Motor neuron (in vitro differentiated cells): ENCODE results near the gene DMPK. TPM values are rescaled to one million over a fixed set of nuclear protein-coding genes. Genes with fewer than 3 reads are reported as not detected.
A peak's percentile ranks its signal among the peaks of the same experiment; 100 is the strongest.
"Not testable (repeated sequence)": the region's sequence is repeated elsewhere in the genome, so short reads cannot be mapped to it uniquely, and the experiment has no call there.

Experiments
- ATAC-seq, 8 experiments: fragments of 200-7000 bp; cut with Tn5 transposase; replicated peaks in 6 of 8; 2 replicates each; pipeline ENCODE4 v1.8.0; 2021; ENCODE audit warnings: mild to moderate bottlenecking in 8 of 8, moderate library complexity in 8 of 8
- H3K27ac ChIP-seq, 2 donors: fragments of 250-450 bp; sonication (Bioruptor Pico); 2 replicates each; pipeline ENCODE4 v1.9.0; 2021; ENCODE audit warnings: antibody characterized with exemption in 2 of 2, mild to moderate bottlenecking in 2 of 2, moderate library complexity in 1 of 2
- H3K4me1 ChIP-seq, 2 donors: fragments of 250-450 bp; sonication (Bioruptor Pico); replicated peaks in 1 of 2; 2 replicates each; pipeline ENCODE4 v1.6.1; 2021; ENCODE audit warnings: antibody characterized with exemption in 2 of 2, mild to moderate bottlenecking in 2 of 2, moderate library complexity in 1 of 2
- H3K4me3 ChIP-seq, 5 donors: fragments of 250-450 bp; sonication (Bioruptor Pico); 2 replicates each; pipeline ENCODE4 v1.9.0; 2021; ENCODE audit warnings: antibody characterized with exemption in 5 of 5, mild to moderate bottlenecking in 5 of 5, moderate library complexity in 4 of 5
- WGBS, 10 experiments: fragments of 450-650 bp; shearing (Covaris generic); methylation state at CpG; one replicate each; pipeline ENCODE4 v1.0.0; 2022; 5-methylcytosine and 5-hydroxymethylcytosine counted together
- in situ Hi-C, 9 experiments: fragments of 400-800 bp; cut with MboI; loops; one replicate each; pipeline ENCODE4 v1.15.0; 2021; ENCODE audit warnings: low sequenced_read_pairs in 9 of 9, low pct_unique_long_range_greater_than_20kb in 2 of 9; ENCODE audit not compliant: unreplicated experiment in 9 of 9
- total RNA-seq, 8 experiments: library from RNA; unstranded; fragments of 300-600 nt; gene quantifications; 2 replicates each; pipeline versions ENCODE4 v1.2.3 to v1.2.4, GENCODE V29; 2022

Gene DMPK
- total RNA-seq, 8 experiments from 2014 or later, result 18.8 to 41.5 (median 26.9) TPM

- ATAC-seq, result no peak
- in situ Hi-C loops, result no loop called here
These were observed 23.4 kb upstream of the DMPK start for GRCh38 chr19:45805719-45806118.

DNA sequence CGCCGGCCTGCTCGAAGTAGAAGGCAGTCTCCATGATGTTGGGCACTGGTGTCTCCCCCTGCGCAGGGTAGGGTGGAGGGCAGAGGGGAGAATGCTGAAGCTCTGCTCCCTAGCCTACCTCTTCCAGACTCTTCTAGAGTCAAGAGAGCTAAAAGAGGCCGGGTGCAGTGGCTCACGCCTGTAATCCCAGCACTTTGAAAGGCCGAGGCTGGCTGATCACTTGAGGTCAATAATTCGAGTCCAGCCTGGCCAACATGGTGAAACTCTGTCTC is 22.6 kb upstream of the DMPK start:
- Histone ChIP-seq H3K27ac (no peak overlapping the region), H3K4me1 (no peaks in the 10 kb centered on the region), H3K4me3 (no peak overlapping the region)
- in situ Hi-C loops, result no loop called here
- ATAC-seq, result no peak
- 60 to 95% (median 89%) methylated on average over 1 to 6 of the region's 8 CpGs; no CpG with 5 or more reads in 2 of the 10 experiments for WGBS, 10 experiments

More at GRCh38 chr19:45805719-45806118, 23.4 kb upstream of the DMPK start:
- Histone ChIP-seq H3K4me1 (no peaks in the 10 kb centered on the region), H3K4me3 (no peak overlapping the region), H3K27ac (no peak overlapping the region)

DNA sequence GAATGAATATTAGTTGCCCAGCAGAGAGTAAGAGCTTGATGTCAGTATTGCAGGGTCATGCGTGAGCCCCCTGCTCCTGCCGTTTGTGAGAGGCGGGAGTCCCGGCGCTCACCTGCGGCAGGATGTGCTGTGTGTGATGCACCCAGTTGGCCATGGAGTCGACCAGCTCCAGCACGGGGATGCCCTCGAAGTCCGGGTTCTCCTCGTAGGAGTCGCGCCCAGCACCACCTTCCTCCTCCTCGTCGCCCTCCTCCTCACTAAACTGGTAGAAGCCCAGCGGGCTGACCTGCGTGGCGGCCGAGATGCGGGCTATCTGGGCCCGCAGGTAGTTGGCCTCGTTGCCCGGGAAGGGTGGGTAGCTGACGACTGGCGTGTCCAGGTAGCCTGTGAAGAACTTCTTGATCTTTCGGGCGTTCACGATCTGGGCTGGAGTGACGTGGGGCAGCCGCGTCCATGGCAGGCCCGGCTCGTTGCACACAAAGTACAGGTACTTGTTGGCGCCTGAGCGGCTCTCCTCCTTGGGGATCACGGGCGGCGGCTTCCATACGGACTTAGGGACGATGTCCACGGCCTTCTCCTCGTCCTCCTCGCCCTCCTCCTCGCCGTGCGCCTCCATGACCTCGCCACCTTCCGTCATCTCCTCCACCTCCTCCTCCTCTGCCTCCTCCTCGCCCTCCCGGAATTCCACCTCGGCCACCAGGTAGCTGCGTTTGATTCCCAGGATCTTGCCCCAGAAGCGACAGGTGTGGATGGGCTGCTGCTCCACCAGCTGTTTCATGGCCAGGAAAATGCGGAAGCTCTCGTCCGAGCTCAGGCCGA is 22.1 kb upstream of the DMPK start:
- Histone ChIP-seq H3K4me3 (no peak overlapping the region), H3K4me1 (no peaks in the 10 kb centered on the region), H3K27ac (no peak overlapping the region)
- WGBS, 10 experiments, result 64 to 97% (median 90%) methylated on average over 4 to 27 of the region's 57 CpGs
- in situ Hi-C loops, result no loop called here
- no peak for ATAC-seq

DNA sequence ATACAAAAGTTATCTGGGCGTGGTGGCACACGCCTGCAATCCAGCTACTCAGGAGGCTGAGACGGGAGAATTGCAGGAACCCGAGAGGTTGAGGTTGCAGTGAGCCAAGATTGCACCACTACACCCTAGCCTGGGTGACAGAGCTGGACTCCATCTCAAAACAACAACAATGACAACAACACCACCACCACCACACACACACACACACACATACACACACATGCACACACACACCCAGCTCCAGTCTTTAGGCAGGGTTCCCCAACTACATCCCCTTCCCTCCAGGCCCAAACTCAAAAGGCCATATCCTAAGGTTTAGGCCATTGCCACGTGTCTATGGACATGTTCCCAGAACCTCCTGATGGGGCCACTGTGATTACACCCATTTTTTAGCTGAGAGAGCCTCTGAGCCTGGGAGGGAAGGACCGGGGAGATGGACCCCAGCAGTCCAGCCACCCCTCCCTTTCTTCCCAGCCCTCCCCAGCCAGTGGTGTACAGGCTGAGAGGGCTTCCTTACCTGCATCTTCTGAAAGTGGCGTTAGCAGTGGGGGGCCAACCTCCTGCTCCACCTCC is 19.4 kb upstream of the DMPK start:
- no peak overlapping the region for H3K27ac ChIP-seq
- no peak overlapping the region for H3K4me3 ChIP-seq
- peaks cover 2% of the 10 kb centered on the region in 2 donors for H3K4me1 ChIP-seq
- no peak for ATAC-seq
- 80 to 100% (median 90%) methylated on average over 1 to 3 of the region's 7 CpGs; no CpG with 5 or more reads in 6 of the 10 experiments for WGBS, 10 experiments
- in situ Hi-C loops, result no loop called here

- no peak overlapping the region for H3K27ac ChIP-seq
- peak in 5 of 8 experiments; percentile 4 to 27 (median 8) for ATAC-seq
- peaks cover 2% of the 10 kb centered on the region in 2 donors for H3K4me1 ChIP-seq
- in situ Hi-C loops, result no loop called here
- WGBS, 10 experiments, result 0 to 83% (median 54%) methylated on average over 1 to 2 of the region's 8 CpGs; no CpG with 5 or more reads in 6 of the 10 experiments
- no peak overlapping the region for H3K4me3 ChIP-seq
These were observed 17.8 kb upstream of the DMPK start for GRCh38 chr19:45800070-45800553.

DNA sequence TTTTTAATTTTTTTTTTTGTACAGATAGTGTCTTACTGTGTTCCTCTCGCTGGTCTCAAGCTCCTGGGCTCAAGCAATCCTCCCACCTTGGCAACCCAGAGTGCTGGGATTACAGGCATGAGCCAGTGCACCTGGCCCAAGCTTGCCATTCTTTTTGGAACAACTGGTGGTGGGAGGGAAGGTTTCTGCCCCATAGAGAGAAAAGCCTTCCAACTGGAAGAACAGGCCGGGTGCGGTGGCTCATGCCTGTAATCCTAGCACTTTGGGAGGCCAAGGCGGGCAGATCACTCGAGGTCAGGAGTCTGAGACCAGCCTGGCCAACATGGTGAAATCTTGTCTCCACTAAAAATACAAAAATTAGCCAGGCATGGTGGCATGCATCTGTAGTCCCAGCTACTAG is 17.3 kb upstream of the DMPK start:
- in situ Hi-C loops, H3K27ac ChIP-seq, H3K4me1 ChIP-seq, H3K4me3 ChIP-seq, ATAC-seq: not testable (repeated sequence)
- 57 to 96% (median 82%) methylated on average over 1 to 4 of the region's 5 CpGs; no CpG with 5 or more reads in 6 of the 10 experiments for WGBS, 10 experiments

- in situ Hi-C loops, result no loop called here
- Histone ChIP-seq H3K27ac (no peak overlapping the region), H3K4me1 (peaks cover 2% of the 10 kb centered on the region in 2 donors), H3K4me3 (no peak overlapping the region)
- WGBS, 10 experiments, result 0 to 40% (median 33%) methylated on average over 1 to 3 of the region's 10 CpGs; no CpG with 5 or more reads in 4 of the 10 experiments
- ATAC-seq, result peak; percentile 75 to 94 (median 84)
These were observed 16.8 kb upstream of the DMPK start for GRCh38 chr19:45798995-45799517.

- no peak for ATAC-seq
- Histone ChIP-seq H3K4me1 (peaks cover 12 to 19% of the 10 kb centered on the region in 2 donors), H3K4me3 (no peak overlapping the region), H3K27ac (no peak overlapping the region)
- in situ Hi-C loops, result no loop called here
- 60 to 86% (median 67%) methylated on average over 1 of the region's 2 CpGs; no CpG with 5 or more reads in 7 of the 10 experiments for WGBS, 10 experiments
These were observed 12.3 kb upstream of the DMPK start for GRCh38 chr19:45794627-45795026.

GRCh38 chr19:45793876-45794275 is 11.6 kb upstream of the DMPK start:
- ATAC-seq, result no peak
- in situ Hi-C loops, result no loop called here
- Histone ChIP-seq H3K4me3 (no peak overlapping the region), H3K4me1 (peaks cover 9 to 17% of the 10 kb centered on the region in 2 donors), H3K27ac (no peak overlapping the region)
- 47 to 100% (median 58%) methylated on average over 1 to 6 of the region's 6 CpGs; no CpG with 5 or more reads in 2 of the 10 experiments for WGBS, 10 experiments

- Histone ChIP-seq H3K4me3 (peak overlapping the region; percentile 3 to 97 (median 86)), H3K27ac (no peak overlapping the region), H3K4me1 (peaks cover 9 to 17% of the 10 kb centered on the region in 2 donors)
- in situ Hi-C loops, result no loop called here
- no peak for ATAC-seq
- WGBS, 10 experiments, result 0 to 100% (median 32%) methylated on average over 1 to 2 of the region's 3 CpGs; no CpG with 5 or more reads in 1 of the 10 experiments
These were observed 10.9 kb upstream of the DMPK start for GRCh38 chr19:45793178-45793564.

GRCh38 chr19:45792470-45793177 is 10.3 kb upstream of the DMPK start, which contains the start of gene DMWD:
Gene DMWD (minus strand): TSS chr19:45792845. CDS start chr19:45792756, 89 bp downstream.
- Histone ChIP-seq H3K27ac (peak within 1 kb of the TSS; percentile 81 to 91), H3K4me1 (peaks cover 9 to 17% of the 10 kb centered on the region in 2 donors), H3K4me3 (peak within 1 kb of the TSS; percentile 72 to 97 (median 86))
- peak; percentile 88 to 97 (median 94) for ATAC-seq
- 0% methylated on average over 2 to 8 of the region's 86 CpGs; no CpG with 5 or more reads in 6 of the 10 experiments for WGBS, 10 experiments
- in situ Hi-C loops, result no loop called here

- Histone ChIP-seq H3K4me3 (peak overlapping the region; percentile 72 to 97 (median 86)), H3K4me1 (peaks cover 9 to 17% of the 10 kb centered on the region in 2 donors), H3K27ac (peak overlapping the region; percentile 81 to 91)
- ATAC-seq, result peak in 1 of 8 experiments; percentile 50
- WGBS, 10 experiments, result 0 to 80% (median 4%) methylated on average over 1 to 8 of the region's 31 CpGs; no CpG with 5 or more reads in 1 of the 10 experiments
- in situ Hi-C loops, result no loop called here
These were observed 9.6 kb upstream of the DMPK start for GRCh38 chr19:45791744-45792469.
